Activated T-cell treated with anti-CD3 and anti-CD28 coated beads, Interleukin-2, amount 50 U/mL, for 4 hours (primary cell): ENCODE data around the gene AVPR2. TPM values are rescaled to one million over a fixed set of nuclear protein-coding genes. Genes with fewer than 3 reads are reported as not detected.
A peak's percentile ranks its signal among the peaks of the same experiment; 100 is the strongest.

ENCODE experiments used
- ATAC-seq, 2 donors: fragments of 200-7000 bp; cut with Tn5 transposase; one replicate each; pipeline ENCODE4 v1.10.0; 2021
- DNase-seq: peaks from one replicate; pipeline ENCODE4 v3.0.0-alpha.2; 2020
- H3K27me3 Mint-ChIP-seq: one replicate; pipeline ENCODE4 v1.8.0; 2021; ENCODE audit warnings: low read depth, mixed read lengths
- H3K36me3 Mint-ChIP-seq: one replicate; pipeline ENCODE4 v1.8.0; 2022; ENCODE audit warnings: mixed read lengths; ENCODE audit not compliant: insufficient read depth
- H3K4me1 Mint-ChIP-seq: one replicate; pipeline ENCODE4 v1.8.0; 2021; ENCODE audit warnings: low read depth, mixed read lengths
- H3K4me3 Mint-ChIP-seq: one replicate; pipeline ENCODE4 v1.8.0; 2021; ENCODE audit warnings: mild to moderate bottlenecking, moderate library complexity, mixed read lengths
- H3K9me3 Mint-ChIP-seq: one replicate; pipeline ENCODE4 v1.8.0; 2021; ENCODE audit warnings: mixed read lengths
- total RNA-seq, 3 donors: library from RNA; stranded (reverse); gene quantifications; one replicate each; pipeline ENCODE4 v1.2.1, GENCODE V29; 2021

The AVPR2 gene
- total RNA-seq, 3 donors from 2014 or later = not detected

- Mint-ChIP-seq H3K36me3 (peaks cover 3% of the 10 kb centered on the region), H3K27me3 (no peaks in the 10 kb centered on the region), H3K4me3 (peak overlapping the region; percentile 89), H3K9me3 (no peaks in the 10 kb centered on the region), H3K4me1 (peaks cover 33% of the 10 kb centered on the region)
- ATAC-seq (no peak), DNase-seq (no peak)
Observed at GRCh38 chrX:153925387-153925738, 20.9 kb downstream of the AVPR2 start.

GRCh38 chrX:153925739-153926551 is 21.5 kb downstream of the AVPR2 start, which contains the start of gene ARHGAP4:
Gene ARHGAP4 (minus strand): TSS chrX:153926264. CDS start chrX:153926202, 62 bp downstream.
- H3K4me3 Mint-ChIP-seq = peak within 1 kb of the TSS; percentile 89
- peaks cover 3% of the 10 kb centered on the region for H3K36me3 Mint-ChIP-seq
- ATAC-seq = peak; percentile 8 to 17
- no peaks in the 10 kb centered on the region for H3K9me3 Mint-ChIP-seq
- no peaks in the 10 kb centered on the region for H3K27me3 Mint-ChIP-seq
- H3K4me1 Mint-ChIP-seq = peaks cover 34% of the 10 kb centered on the region
- peak; percentile 31 for DNase-seq

- H3K36me3 Mint-ChIP-seq = peaks cover 3% of the 10 kb centered on the region
- DNase-seq (no peak), ATAC-seq (peak; percentile 0)
- H3K9me3 Mint-ChIP-seq = no peaks in the 10 kb centered on the region
- peaks cover 35% of the 10 kb centered on the region for H3K4me1 Mint-ChIP-seq
- peak overlapping the region; percentile 87 for H3K4me3 Mint-ChIP-seq
- no peaks in the 10 kb centered on the region for H3K27me3 Mint-ChIP-seq
Observed at GRCh38 chrX:153926552-153926857, 22.0 kb downstream of the AVPR2 start.

GRCh38 chrX:153926858-153927671 is 22.6 kb downstream of the AVPR2 start:
- Mint-ChIP-seq H3K36me3 (peaks cover 3% of the 10 kb centered on the region), H3K4me1 (peaks cover 32% of the 10 kb centered on the region), H3K4me3 (peak overlapping the region; percentile 87), H3K27me3 (no peaks in the 10 kb centered on the region), H3K9me3 (no peaks in the 10 kb centered on the region)
- DNase-seq (peak; percentile 61), ATAC-seq (peak; percentile 41 to 50)

- Mint-ChIP-seq H3K36me3 (peaks cover 3% of the 10 kb centered on the region), H3K27me3 (no peaks in the 10 kb centered on the region), H3K9me3 (no peaks in the 10 kb centered on the region), H3K4me1 (peaks cover 27% of the 10 kb centered on the region), H3K4me3 (peak overlapping the region; percentile 87)
- ATAC-seq = no peak
- no peak for DNase-seq
Observed at GRCh38 chrX:153927672-153927921, 23.1 kb downstream of the AVPR2 start.

GRCh38 chrX:153927922-153928760 is 23.7 kb downstream of the AVPR2 start:
- H3K4me1 Mint-ChIP-seq = peaks cover 24% of the 10 kb centered on the region
- peak overlapping the region; percentile 87 for H3K4me3 Mint-ChIP-seq
- DNase-seq (peak; percentile 92), ATAC-seq (peak; percentile 77 to 79)
- peaks cover 3% of the 10 kb centered on the region for H3K36me3 Mint-ChIP-seq
- no peaks in the 10 kb centered on the region for H3K27me3 Mint-ChIP-seq
- no peaks in the 10 kb centered on the region for H3K9me3 Mint-ChIP-seq

GRCh38 chrX:153928846-153929245 is 24.4 kb downstream of the AVPR2 start:
- Mint-ChIP-seq H3K4me1 (peaks cover 21% of the 10 kb centered on the region), H3K27me3 (no peaks in the 10 kb centered on the region), H3K9me3 (no peaks in the 10 kb centered on the region), H3K4me3 (peak overlapping the region; percentile 70), H3K36me3 (peaks cover 3% of the 10 kb centered on the region)
- DNase-seq = no peak
- no peak for ATAC-seq

- Mint-ChIP-seq H3K4me3 (peak overlapping the region; percentile 70), H3K4me1 (peaks cover 18% of the 10 kb centered on the region), H3K36me3 (peaks cover 3% of the 10 kb centered on the region), H3K27me3 (no peaks in the 10 kb centered on the region), H3K9me3 (no peaks in the 10 kb centered on the region)
- no peak for ATAC-seq
- DNase-seq = no peak
Observed at GRCh38 chrX:153929576-153929975, 25.1 kb downstream of the AVPR2 start.

GRCh38 chrX:153930011-153930910 is 25.8 kb downstream of the AVPR2 start:
- no peaks in the 10 kb centered on the region for H3K9me3 Mint-ChIP-seq
- H3K27me3 Mint-ChIP-seq = no peaks in the 10 kb centered on the region
- no peak for DNase-seq
- H3K4me1 Mint-ChIP-seq = peaks cover 16% of the 10 kb centered on the region
- H3K36me3 Mint-ChIP-seq = peaks cover 3% of the 10 kb centered on the region
- no peak for ATAC-seq
- no peak overlapping the region for H3K4me3 Mint-ChIP-seq

GRCh38 chrX:153931151-153931550 is 26.7 kb downstream of the AVPR2 start:
- no peak overlapping the region for H3K4me3 Mint-ChIP-seq
- peaks cover 16% of the 10 kb centered on the region for H3K4me1 Mint-ChIP-seq
- no peaks in the 10 kb centered on the region for H3K9me3 Mint-ChIP-seq
- no peaks in the 10 kb centered on the region for H3K27me3 Mint-ChIP-seq
- ATAC-seq (no peak), DNase-seq (no peak)
- H3K36me3 Mint-ChIP-seq = peaks cover 3% of the 10 kb centered on the region

- Mint-ChIP-seq H3K4me3 (no peak overlapping the region), H3K36me3 (peaks cover 3% of the 10 kb centered on the region), H3K4me1 (peaks cover 17% of the 10 kb centered on the region), H3K27me3 (no peaks in the 10 kb centered on the region), H3K9me3 (no peaks in the 10 kb centered on the region)
- DNase-seq = no peak
- ATAC-seq = no peak
Observed at GRCh38 chrX:153931748-153932147, 27.3 kb downstream of the AVPR2 start.

GRCh38 chrX:153932220-153932915 is 27.9 kb downstream of the AVPR2 start:
- no peaks in the 10 kb centered on the region for H3K9me3 Mint-ChIP-seq
- no peak for DNase-seq
- H3K36me3 Mint-ChIP-seq = peaks cover 3% of the 10 kb centered on the region
- H3K4me1 Mint-ChIP-seq = peaks cover 15% of the 10 kb centered on the region
- no peaks in the 10 kb centered on the region for H3K27me3 Mint-ChIP-seq
- no peak for ATAC-seq
- H3K4me3 Mint-ChIP-seq = no peak overlapping the region

GRCh38 chrX:153933748-153934147 is 29.3 kb downstream of the AVPR2 start:
- no peak for ATAC-seq
- H3K9me3 Mint-ChIP-seq = no peaks in the 10 kb centered on the region
- peaks cover 15% of the 10 kb centered on the region for H3K4me1 Mint-ChIP-seq
- peak overlapping the region; percentile 88 for H3K4me3 Mint-ChIP-seq
- H3K27me3 Mint-ChIP-seq = no peaks in the 10 kb centered on the region
- H3K36me3 Mint-ChIP-seq = peaks cover 3% of the 10 kb centered on the region
- DNase-seq = no peak
